ENCODE results near the gene PITPNM3. TPM values are rescaled to one million over a fixed set of nuclear protein-coding genes. Genes with fewer than 3 reads are reported as not detected.

PITPNM3 gene
- total RNA-seq, 2 donors from 2014 or later: 5.3 to 7.9 TPM

DNA sequence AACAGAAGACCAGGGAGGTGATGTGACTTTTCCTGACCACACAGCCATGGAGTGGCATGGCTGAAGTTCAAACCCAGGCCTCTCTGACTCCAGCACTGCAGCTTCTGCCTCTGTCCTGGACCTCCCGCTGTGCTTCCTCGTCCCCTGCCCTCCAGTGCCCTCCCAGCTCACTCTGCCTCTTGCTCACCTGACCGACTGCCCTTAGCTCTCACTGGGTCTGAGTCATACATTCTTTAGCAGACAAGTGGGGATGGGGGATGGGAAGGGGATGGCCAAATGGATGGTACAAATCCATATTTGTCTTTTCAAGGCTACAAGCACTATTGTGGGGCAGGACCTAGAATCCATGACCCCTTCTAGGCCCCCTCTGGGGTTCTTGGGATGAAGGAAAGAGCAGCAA is 33.0 kb downstream of the PITPNM3 start:
- H3K36me3 ChIP-seq: no peaks in the 10 kb centered on the region
- TF ChIP-seq POLR2AphosphoS5 (IDR thresholded peaks at IDR 0.05) (no peak), POLR2A (IDR thresholded peaks at IDR 0.05) (no peak)
- TF ChIP-seq, protein P1, sequence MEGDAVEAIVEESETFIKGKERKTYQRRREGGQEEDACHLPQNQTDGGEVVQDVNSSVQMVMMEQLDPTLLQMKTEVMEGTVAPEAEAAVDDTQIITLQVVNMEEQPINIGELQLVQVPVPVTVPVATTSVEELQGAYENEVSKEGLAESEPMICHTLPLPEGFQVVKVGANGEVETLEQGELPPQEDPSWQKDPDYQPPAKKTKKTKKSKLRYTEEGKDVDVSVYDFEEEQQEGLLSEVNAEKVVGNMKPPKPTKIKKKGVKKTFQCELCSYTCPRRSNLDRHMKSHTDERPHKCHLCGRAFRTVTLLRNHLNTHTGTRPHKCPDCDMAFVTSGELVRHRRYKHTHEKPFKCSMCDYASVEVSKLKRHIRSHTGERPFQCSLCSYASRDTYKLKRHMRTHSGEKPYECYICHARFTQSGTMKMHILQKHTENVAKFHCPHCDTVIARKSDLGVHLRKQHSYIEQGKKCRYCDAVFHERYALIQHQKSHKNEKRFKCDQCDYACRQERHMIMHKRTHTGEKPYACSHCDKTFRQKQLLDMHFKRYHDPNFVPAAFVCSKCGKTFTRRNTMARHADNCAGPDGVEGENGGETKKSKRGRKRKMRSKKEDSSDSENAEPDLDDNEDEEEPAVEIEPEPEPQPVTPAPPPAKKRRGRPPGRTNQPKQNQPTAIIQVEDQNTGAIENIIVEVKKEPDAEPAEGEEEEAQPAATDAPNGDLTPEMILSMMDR (IDR thresholded peaks at IDR 0.05): no peak
- no peaks in the 10 kb centered on the region for H3K9me3 ChIP-seq
- no peaks in the 10 kb centered on the region for H3K4me1 ChIP-seq (replicated peaks)
- intact Hi-C loops (cut with DNase I): no loop called here
- 85% methylated on average over 3 of the region's 3 CpGs for WGBS
- H3K27me3 ChIP-seq (replicated peaks; ENCODE audit: insufficient read depth): no peaks in the 10 kb centered on the region
- H3K4me3 ChIP-seq: no peak overlapping the region
- no peak for DNase-seq (ENCODE audit: low spot score)
- H3K27ac ChIP-seq: no peak overlapping the region

DNA sequence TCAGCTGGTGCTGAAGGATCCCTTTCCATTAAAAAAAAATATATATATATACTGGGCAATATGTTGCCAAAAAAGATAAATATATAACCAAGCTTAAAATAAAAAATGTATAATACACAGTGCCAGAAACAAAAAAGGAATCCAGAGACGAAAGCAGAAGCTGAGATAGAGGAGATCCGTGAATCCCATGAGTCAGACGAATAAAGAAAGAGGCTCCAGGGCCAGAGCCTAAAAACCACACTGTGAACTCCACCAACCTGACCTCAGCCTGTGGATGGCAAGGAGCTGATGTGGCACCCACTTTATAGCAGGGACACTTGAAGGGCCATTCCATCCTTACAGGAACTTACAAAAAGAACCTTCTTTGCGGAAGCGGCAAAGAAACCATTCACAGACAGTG is 34.8 kb downstream of the PITPNM3 start:
- H3K9me3 ChIP-seq: no peaks in the 10 kb centered on the region
- no peaks in the 10 kb centered on the region for H3K4me1 ChIP-seq (replicated peaks)
- TF ChIP-seq, protein P1 (IDR thresholded peaks at IDR 0.05): no peak
- TF ChIP-seq POLR2AphosphoS5 (IDR thresholded peaks at IDR 0.05) (no peak), POLR2A (IDR thresholded peaks at IDR 0.05) (no peak)
- 94% methylated on average over 5 of the region's 5 CpGs for WGBS
- H3K27ac ChIP-seq: no peak overlapping the region
- H3K4me3 ChIP-seq: no peak overlapping the region
- H3K36me3 ChIP-seq: no peaks in the 10 kb centered on the region
- DNase-seq (ENCODE audit: low spot score): no peak
- H3K27me3 ChIP-seq (replicated peaks; ENCODE audit: insufficient read depth): no peaks in the 10 kb centered on the region
- intact Hi-C loops (cut with DNase I): no loop called here

DNA sequence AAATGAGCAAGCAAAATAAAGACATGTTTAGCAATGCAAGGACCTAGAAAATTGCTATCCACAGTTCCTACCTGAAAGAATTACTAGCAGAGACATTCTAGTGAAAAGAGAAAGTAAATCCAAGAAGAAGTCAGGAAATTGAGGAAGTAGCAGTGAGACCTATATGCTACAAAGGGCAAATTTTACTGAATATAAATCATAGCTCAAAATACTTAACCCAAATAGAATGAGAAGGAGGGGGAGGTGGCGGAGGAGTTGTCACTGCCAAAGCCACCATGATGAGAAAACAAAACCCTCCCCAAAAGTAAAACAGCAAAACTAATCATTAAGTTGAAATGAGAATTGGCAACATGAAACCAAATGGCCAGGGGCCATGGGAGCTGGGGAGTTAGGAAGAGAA is 39.3 kb downstream of the PITPNM3 start:
- H3K4me3 ChIP-seq: no peak overlapping the region
- intact Hi-C loops (cut with DNase I): no loop called here
- no peak for DNase-seq (ENCODE audit: low spot score)
- H3K4me1 ChIP-seq (replicated peaks): no peaks in the 10 kb centered on the region
- no peaks in the 10 kb centered on the region for H3K36me3 ChIP-seq
- no peaks in the 10 kb centered on the region for H3K27me3 ChIP-seq (replicated peaks; ENCODE audit: insufficient read depth)
- no peak overlapping the region for H3K27ac ChIP-seq
- no peaks in the 10 kb centered on the region for H3K9me3 ChIP-seq
- TF ChIP-seq, protein P1 (IDR thresholded peaks at IDR 0.05): no peak
- no peak for TF ChIP-seq POLR2A (IDR thresholded peaks at IDR 0.05)
- no peak for TF ChIP-seq POLR2AphosphoS5 (IDR thresholded peaks at IDR 0.05)
- 86% methylated on average over 1 of the region's 1 CpG for WGBS

DNA sequence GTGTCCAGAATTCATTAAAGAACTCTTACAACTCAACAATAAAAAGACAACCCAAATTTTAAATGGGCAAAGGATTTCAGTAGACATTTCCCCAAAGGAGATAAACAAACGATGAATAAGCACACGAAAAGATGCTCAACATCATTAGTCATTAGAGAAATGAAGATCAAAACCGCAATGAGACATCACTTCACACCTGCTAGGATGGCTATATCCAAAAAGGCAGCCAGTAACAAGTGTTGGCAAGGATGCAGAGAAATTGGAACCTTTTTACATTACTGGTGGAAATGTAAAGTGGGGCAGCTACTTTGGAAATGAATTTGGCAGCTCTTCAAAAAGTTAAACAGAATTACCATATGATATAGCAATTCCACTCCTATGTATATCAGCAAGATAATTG is 42.0 kb downstream of the PITPNM3 start:
- H3K27me3 ChIP-seq (replicated peaks; ENCODE audit: insufficient read depth): no peaks in the 10 kb centered on the region
- no peaks in the 10 kb centered on the region for H3K36me3 ChIP-seq
- H3K27ac ChIP-seq: no peak overlapping the region
- TF ChIP-seq, protein P1 (IDR thresholded peaks at IDR 0.05): no peak
- TF ChIP-seq POLR2AphosphoS5 (IDR thresholded peaks at IDR 0.05) (no peak), POLR2A (IDR thresholded peaks at IDR 0.05) (no peak)
- H3K4me3 ChIP-seq: no peak overlapping the region
- DNase-seq (ENCODE audit: low spot score): no peak
- 91% methylated on average over 3 of the region's 3 CpGs for WGBS
- H3K9me3 ChIP-seq: no peaks in the 10 kb centered on the region
- H3K4me1 ChIP-seq (replicated peaks): no peaks in the 10 kb centered on the region
- intact Hi-C loops (cut with DNase I): no loop called here

DNA sequence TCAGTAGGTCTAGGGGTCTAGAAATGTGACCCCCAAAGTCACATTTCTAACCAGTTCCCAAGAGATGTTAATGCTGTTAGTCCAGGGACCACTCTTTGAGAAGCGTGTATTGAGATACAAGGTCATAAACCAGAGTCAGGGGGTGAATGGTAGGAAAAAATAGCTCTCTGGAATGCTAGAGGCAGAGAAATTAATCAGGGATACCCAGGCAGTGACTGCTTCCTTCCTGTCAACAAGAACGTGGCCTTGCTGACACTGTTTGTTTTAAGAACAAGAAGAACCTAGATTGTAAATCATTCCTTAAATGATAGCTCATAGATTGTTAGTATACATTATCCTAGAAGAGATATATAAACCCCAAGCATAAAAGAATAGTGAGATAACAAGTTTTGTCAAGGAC is 43.8 kb downstream of the PITPNM3 start:
- Histone ChIP-seq H3K9me3 (no peaks in the 10 kb centered on the region), H3K36me3 (no peaks in the 10 kb centered on the region), H3K27ac (no peak overlapping the region), H3K4me3 (no peak overlapping the region), H3K27me3 (replicated peaks; ENCODE audit: insufficient read depth) (no peaks in the 10 kb centered on the region), H3K4me1 (replicated peaks) (no peaks in the 10 kb centered on the region)
- 44% methylated on average over 2 of the region's 2 CpGs for whole genome bisulfite sequencing
- TF ChIP-seq, protein P1 (IDR thresholded peaks at IDR 0.05): no peak
- TF ChIP-seq POLR2AphosphoS5 (IDR thresholded peaks at IDR 0.05) (no peak), POLR2A (IDR thresholded peaks at IDR 0.05) (no peak)
- intact Hi-C loops (cut with DNase I): no loop called here
- DNase-seq (ENCODE audit: low spot score): no peak
